DND-41 (cell line): Measurements from ENCODE around the gene MAGI1.

ENCODE experiments used
- ATAC-seq: fragments of 200-7000 bp; cut with Tn5 transposase; 3 replicates; pipeline ENCODE4 v1.9.1; 2021; ENCODE audit warnings: low read depth; ENCODE audit not compliant: insufficient read depth
- DNase-seq: peaks from one replicate; pipeline ENCODE4 v3.0.0-alpha.2; 2020
- H2AFZ ChIP-seq: 2 replicates; pipeline ENCODE4 v1.6.0; 2012; ENCODE audit warnings: low read depth, low read length
- H3K27ac ChIP-seq: 2 replicates; pipeline ENCODE4 v1.5.1; 2012; ENCODE audit warnings: low read length, inconsistent platforms
- H3K27me3 ChIP-seq: fragments of 200-600 bp; sonication (generic); 2 replicates; pipeline ENCODE4 v1.6.0; 2012; ENCODE audit warnings: low read length, mild to moderate bottlenecking, inconsistent platforms; ENCODE audit not compliant: insufficient read depth, poor library complexity
- H3K36me3 ChIP-seq: 2 replicates; pipeline ENCODE4 v1.5.1; 2012; ENCODE audit warnings: low read length, inconsistent platforms; ENCODE audit not compliant: insufficient read depth
- H3K4me1 ChIP-seq: 2 replicates; pipeline ENCODE4 v1.5.1; 2012; ENCODE audit warnings: mild to moderate bottlenecking, low read length; ENCODE audit not compliant: insufficient read depth
- H3K4me2 ChIP-seq: 2 replicates; pipeline ENCODE4 v1.6.0; 2012; ENCODE audit warnings: mild to moderate bottlenecking, moderate library complexity, low read length, inconsistent platforms; ENCODE audit not compliant: insufficient read depth
- H3K4me3 ChIP-seq, 2 experiments: fragments of 200-600 bp in 1 of 2; shearing (Covaris generic) in 1 of 2; 2 replicates each; pipeline ENCODE4 v1.5.1; 2012 to 2016; ENCODE audit warnings: inconsistent platforms in 2 of 2, low read length in 2 of 2, mild to moderate bottlenecking in 2 of 2, low read depth in 1 of 2, moderate library complexity in 1 of 2
- H3K79me2 ChIP-seq: 2 replicates; pipeline ENCODE4 v1.6.0; 2012; ENCODE audit warnings: low read length, inconsistent platforms; ENCODE audit not compliant: insufficient read depth
- H3K9ac ChIP-seq: 2 replicates; pipeline ENCODE4 v1.6.0; 2012; ENCODE audit warnings: low read depth, mild to moderate bottlenecking, inconsistent platforms, low read length, moderate library complexity
- H3K9me3 ChIP-seq: 2 replicates; pipeline ENCODE4 v1.5.1; 2012; ENCODE audit warnings: low read length, moderate library complexity, mild to moderate bottlenecking, inconsistent platforms; ENCODE audit not compliant: insufficient read depth, severe bottlenecking
- H4K20me1 ChIP-seq: 2 replicates; pipeline ENCODE4 v1.6.0; 2012; ENCODE audit warnings: low read length; ENCODE audit not compliant: insufficient read depth
- CTCF ChIP-seq: IDR thresholded peaks from 2 replicates; pipeline ENCODE4 v1.5.1; 2012; ENCODE audit warnings: borderline replicate concordance, low read length, moderate library complexity, mild to moderate bottlenecking; ENCODE audit not compliant: poor library complexity, severe bottlenecking; ENCODE audit errors: extremely low read depth
- EZH2 ChIP-seq: IDR thresholded peaks from 3 replicates; pipeline ENCODE4 v1.6.1; 2012; ENCODE audit warnings: borderline replicate concordance, low read depth, mild to moderate bottlenecking, moderate library complexity, low read length, inconsistent platforms; ENCODE audit not compliant: severe bottlenecking

The MAGI1 gene

GRCh38 chr3:66033241-66034138 lies 5.2 kb downstream of the MAGI1 start:
- Histone ChIP-seq H3K9ac (no peak overlapping the region), H3K4me2 (no peak overlapping the region), H3K79me2 (no peaks in the 10 kb centered on the region), H4K20me1 (no peaks in the 10 kb centered on the region), H3K4me3 (no peak overlapping the region), H3K9me3 (no peaks in the 10 kb centered on the region), H3K36me3 (no peaks in the 10 kb centered on the region), H3K4me1 (no peaks in the 10 kb centered on the region), H3K27ac (no peak overlapping the region), H2AFZ (no peak overlapping the region), H3K27me3 (no peaks in the 10 kb centered on the region)
- DNase-seq (no peak), ATAC-seq (no peak)
- TF ChIP-seq CTCF (no peak), EZH2 (no peak)

GRCh38 chr3:66031102-66031698 lies 7.5 kb downstream of the MAGI1 start:
- Histone ChIP-seq H3K79me2 (no peaks in the 10 kb centered on the region), H2AFZ (no peak overlapping the region), H3K9me3 (no peaks in the 10 kb centered on the region), H3K4me1 (no peaks in the 10 kb centered on the region), H3K4me2 (no peak overlapping the region), H3K4me3 (no peak overlapping the region), H3K36me3 (no peaks in the 10 kb centered on the region), H3K27ac (no peak overlapping the region), H4K20me1 (no peaks in the 10 kb centered on the region), H3K9ac (no peak overlapping the region), H3K27me3 (no peaks in the 10 kb centered on the region)
- ATAC-seq, result no peak
- TF ChIP-seq CTCF, result no peak
- TF ChIP-seq EZH2, result no peak
- no peak for DNase-seq

- H2AFZ ChIP-seq, result no peak overlapping the region
- no peaks in the 10 kb centered on the region for H3K9me3 ChIP-seq
- H3K36me3 ChIP-seq, result no peaks in the 10 kb centered on the region
- no peak overlapping the region for H3K9ac ChIP-seq
- H3K79me2 ChIP-seq, result no peaks in the 10 kb centered on the region
- H3K27ac ChIP-seq, result no peak overlapping the region
- no peaks in the 10 kb centered on the region for H4K20me1 ChIP-seq
- no peak for ATAC-seq
- no peak overlapping the region for H3K4me2 ChIP-seq
- H3K27me3 ChIP-seq, result no peaks in the 10 kb centered on the region
- no peaks in the 10 kb centered on the region for H3K4me1 ChIP-seq
- no peak for DNase-seq
- H3K4me3 ChIP-seq, result no peak overlapping the region
- no peak for TF ChIP-seq CTCF
- no peak for TF ChIP-seq EZH2
These were observed 9.3 kb downstream of the MAGI1 start for GRCh38 chr3:66029443-66029842.
